HEK293 (cell line): ENCODE data around the gene RIMS1.
A peak's percentile ranks its signal among the peaks of the same experiment; 100 is the strongest.

Experiments
- CTCF ChIA-PET: fragments of 350-600 bp; formaldehyde crosslinking; extraction: SDS; loops from one replicate; lab custom pipeline; 2021; ENCODE audit warnings: antibody characterized with exemption; lab: Yijun Ruan, JAX
- POLR2A ChIA-PET: fragments of 300-600 bp; formaldehyde crosslinking; extraction: SDS; loops from one replicate; lab custom pipeline; 2020; ENCODE audit warnings: antibody characterized with exemption, inconsistent platforms; lab: Yijun Ruan, JAX
- H3K27ac ChIP-seq: fragments of 200-500 bp; sonication (Bioruptor generic); 2 replicates; pipeline ENCODE4 v1.5.1; 2014; ENCODE audit warnings: low read depth, low read length, control low read depth, inconsistent platforms; ENCODE audit errors: extremely low read depth
- H3K36me3 ChIP-seq, 2 experiments: fragments of 200-500 bp in 1 of 2; sonication (Bioruptor generic) in 1 of 2; 1 replicate in 1 of 2; 2 replicates in 1 of 2; pipeline ENCODE4 v1.5.1; 2014 to 2017; ENCODE audit warnings: inconsistent platforms in 2 of 2, low read length in 2 of 2; ENCODE audit not compliant: control insufficient read depth in 2 of 2, insufficient read depth in 1 of 2
- H3K4me1 ChIP-seq: fragments of 200-500 bp; sonication (Bioruptor generic); 2 replicates; pipeline ENCODE4 v1.5.1; 2014; ENCODE audit warnings: mild to moderate bottlenecking, low read length, inconsistent platforms; ENCODE audit not compliant: control insufficient read depth, insufficient read depth
- H3K4me3 ChIP-seq: 2 replicates; pipeline ENCODE4 v1.5.1; 2011; ENCODE audit warnings: low read depth, mild to moderate bottlenecking, control low read depth, low read length, moderate library complexity
- H3K9me3 ChIP-seq: fragments of 200-500 bp; sonication (Bioruptor generic); 2 replicates; pipeline ENCODE4 v1.5.1; 2014; ENCODE audit warnings: low read depth, low read length, inconsistent platforms; ENCODE audit not compliant: control insufficient read depth, insufficient read depth
- GFI1B ChIP-seq: fragments of 450-650 bp; formaldehyde crosslinking; IDR thresholded peaks from 2 replicates; pipeline ENCODE4 v1.5.1; 2016; ENCODE audit warnings: missing biosample characterization, missing genetic modification characterization
- GLIS1 ChIP-seq: fragments of 450-650 bp; formaldehyde crosslinking; IDR thresholded peaks from 2 replicates; pipeline ENCODE4 v1.5.1; 2016; ENCODE audit warnings: missing biosample characterization, missing genetic modification characterization
- PRDM1 ChIP-seq: fragments of 450-650 bp; formaldehyde crosslinking; IDR thresholded peaks from 2 replicates; pipeline ENCODE4; 2016; ENCODE audit warnings: missing biosample characterization, missing genetic modification characterization
- PRDM6 ChIP-seq: fragments of 450-650 bp; formaldehyde crosslinking; IDR thresholded peaks from 2 replicates; pipeline ENCODE4 v1.5.1; 2017; ENCODE audit warnings: missing biosample characterization, missing genetic modification characterization
- ZBTB7A ChIP-seq: fragments of 450-650 bp; formaldehyde crosslinking; IDR thresholded peaks from 2 replicates; pipeline ENCODE4 v1.5.1; 2016; ENCODE audit warnings: low read depth, missing biosample characterization, missing genetic modification characterization
- ZFP3 ChIP-seq: fragments of 450-650 bp; formaldehyde crosslinking; IDR thresholded peaks from 2 replicates; pipeline ENCODE4 v1.5.1; 2016; ENCODE audit warnings: low read depth, missing biosample characterization, missing genetic modification characterization
- ZFP41 ChIP-seq: fragments of 450-650 bp; formaldehyde crosslinking; IDR thresholded peaks from 2 replicates; pipeline ENCODE4 v1.5.1; 2016; ENCODE audit warnings: missing biosample characterization, missing genetic modification characterization, borderline replicate concordance
- ZNF114 ChIP-seq: fragments of 450-650 bp; formaldehyde crosslinking; IDR thresholded peaks from 2 replicates; pipeline ENCODE4 v1.5.0; 2017; ENCODE audit warnings: missing biosample characterization, missing genetic modification characterization
- ZNF146 ChIP-seq: fragments of 450-650 bp; formaldehyde crosslinking; IDR thresholded peaks from 2 replicates; pipeline ENCODE4 v1.5.1; 2016; ENCODE audit warnings: missing biosample characterization, missing genetic modification characterization
- ZNF169 ChIP-seq: fragments of 450-650 bp; formaldehyde crosslinking; IDR thresholded peaks from 2 replicates; pipeline ENCODE4 v1.5.1; 2016; ENCODE audit warnings: missing biosample characterization, missing genetic modification characterization
- ZNF211 ChIP-seq: fragments of 450-650 bp; formaldehyde crosslinking; IDR thresholded peaks from 2 replicates; pipeline ENCODE4 v1.5.1; 2016; ENCODE audit warnings: low read depth, missing biosample characterization, missing genetic modification characterization
- ZNF266 ChIP-seq: fragments of 450-650 bp; formaldehyde crosslinking; IDR thresholded peaks from 2 replicates; pipeline ENCODE4 v1.5.1; 2016; ENCODE audit warnings: missing biosample characterization, missing genetic modification characterization, low read depth
- ZNF274 ChIP-seq, 2 experiments: fragments of 200-500 bp in 1 of 2; fragments of 450-650 bp in 1 of 2; sonication (Bioruptor generic) in 1 of 2; formaldehyde crosslinking in 1 of 2; IDR thresholded peaks; 2 replicates each; pipeline versions ENCODE4 v1.5.1 to v1.6.1; 2014 to 2016; ENCODE audit warnings: borderline replicate concordance in 1 of 2, inconsistent platforms in 1 of 2, low read length in 1 of 2, missing biosample characterization in 1 of 2, missing genetic modification characterization in 1 of 2
- ZNF335 ChIP-seq: fragments of 450-650 bp; formaldehyde crosslinking; conservative IDR thresholded peaks from 2 replicates; pipeline ENCODE4 v1.5.1; 2016; ENCODE audit warnings: missing biosample characterization, missing genetic modification characterization
- ZNF37A ChIP-seq: fragments of 450-650 bp; IDR thresholded peaks from 2 replicates; pipeline ENCODE4 v1.5.1; 2018; ENCODE audit warnings: missing biosample characterization, missing genetic modification characterization
- ZNF416 ChIP-seq: fragments of 450-650 bp; formaldehyde crosslinking; IDR thresholded peaks from 2 replicates; pipeline ENCODE4 v1.5.1; 2016; ENCODE audit warnings: missing biosample characterization, missing genetic modification characterization
- ZNF48 ChIP-seq: fragments of 450-650 bp; formaldehyde crosslinking; IDR thresholded peaks from 2 replicates; pipeline ENCODE4 v1.5.1; 2016; ENCODE audit warnings: missing biosample characterization, missing genetic modification characterization
- ZNF530 ChIP-seq: fragments of 450-650 bp; formaldehyde crosslinking; IDR thresholded peaks from 2 replicates; pipeline ENCODE4 v1.5.1; 2016; ENCODE audit warnings: low read depth, missing biosample characterization, missing genetic modification characterization
- ZNF555 ChIP-seq: fragments of 450-650 bp; formaldehyde crosslinking; conservative IDR thresholded peaks from 2 replicates; pipeline ENCODE4 v1.5.1; 2017; ENCODE audit warnings: missing biosample characterization, mild to moderate bottlenecking, missing genetic modification characterization, inconsistent platforms
- ZNF623 ChIP-seq: fragments of 450-650 bp; formaldehyde crosslinking; IDR thresholded peaks from 2 replicates; pipeline ENCODE4 v1.5.1; 2016; ENCODE audit warnings: missing biosample characterization, missing genetic modification characterization
- ZNF660 ChIP-seq: fragments of 450-650 bp; IDR thresholded peaks from 2 replicates; pipeline ENCODE4 v1.5.1; 2018; ENCODE audit warnings: missing biosample characterization, mild to moderate bottlenecking, missing genetic modification characterization
- ZNF792 ChIP-seq: fragments of 450-650 bp; formaldehyde crosslinking; IDR thresholded peaks from 2 replicates; pipeline ENCODE4 v1.5.1; 2016; ENCODE audit warnings: missing biosample characterization, missing genetic modification characterization
- TF ChIP-seq, protein P1 (sequence below): fragments of 450-650 bp; formaldehyde crosslinking; IDR thresholded peaks from 2 replicates; pipeline ENCODE4 v1.5.1; 2016; ENCODE audit warnings: missing biosample characterization, missing genetic modification characterization

The RIMS1 gene

GRCh38 chr6:72421387-72421786 is 535.0 kb downstream of the RIMS1 start:
- H3K4me3 ChIP-seq, result no peak overlapping the region
- no peaks in the 10 kb centered on the region for H3K9me3 ChIP-seq
- H3K4me1 ChIP-seq, result no peaks in the 10 kb centered on the region
- CTCF ChIA-PET, result interaction anchor here (0.5 to 6.3 kb wide), 3 partner anchors 9 to 607 kb away, joined by 3 to 58 read pairs (median 3); no protein-coding TSS in a partner anchor
- no peak overlapping the region for H3K27ac ChIP-seq
- TF ChIP-seq GLIS1 (tag by site-specific recombination), result peak; percentile 46
- no peak for TF ChIP-seq ZNF266 (tag by site-specific recombination)
- no peaks in the 10 kb centered on the region for H3K36me3 ChIP-seq
- POLR2A ChIA-PET, result no interaction called here

- Histone ChIP-seq H3K9me3 (no peaks in the 10 kb centered on the region), H3K36me3 (no peaks in the 10 kb centered on the region), H3K4me1 (no peaks in the 10 kb centered on the region), H3K27ac (no peak overlapping the region), H3K4me3 (no peak overlapping the region)
- CTCF ChIA-PET, result interaction anchor here (0.6 to 6.3 kb wide), 3 partner anchors 10 to 759 kb away, joined by 3 to 58 read pairs (median 14); no protein-coding TSS in a partner anchor
- POLR2A ChIA-PET, result no interaction called here
- TF ChIP-seq PRDM6 (tag by site-specific recombination) (no peak), ZNF274 (IDR thresholded peaks at IDR 0.05; ENCODE audit: low read length) (no peak), ZNF274 (tag by site-specific recombination; IDR thresholded peaks at IDR 0.05; ENCODE audit: borderline replicate concordance) (no peak), ZNF114 (no peak), ZNF530 (tag by site-specific recombination) (no peak), ZNF660 (tag by site-specific recombination) (no peak), ZNF37A (no peak), ZNF335 (no peak)
These were observed 535.8 kb downstream of the RIMS1 start for GRCh38 chr6:72422171-72422570.

- Histone ChIP-seq H3K4me3 (no peak overlapping the region), H3K36me3 (no peaks in the 10 kb centered on the region), H3K9me3 (no peaks in the 10 kb centered on the region), H3K27ac (no peak overlapping the region), H3K4me1 (no peaks in the 10 kb centered on the region)
- POLR2A ChIA-PET, result no interaction called here
- CTCF ChIA-PET, result interaction anchor here (0.7 to 6.3 kb wide), 2 partner anchors 12 to 658 kb away, joined by 3 to 58 read pairs; no protein-coding TSS in a partner anchor
- TF ChIP-seq, protein P1, sequence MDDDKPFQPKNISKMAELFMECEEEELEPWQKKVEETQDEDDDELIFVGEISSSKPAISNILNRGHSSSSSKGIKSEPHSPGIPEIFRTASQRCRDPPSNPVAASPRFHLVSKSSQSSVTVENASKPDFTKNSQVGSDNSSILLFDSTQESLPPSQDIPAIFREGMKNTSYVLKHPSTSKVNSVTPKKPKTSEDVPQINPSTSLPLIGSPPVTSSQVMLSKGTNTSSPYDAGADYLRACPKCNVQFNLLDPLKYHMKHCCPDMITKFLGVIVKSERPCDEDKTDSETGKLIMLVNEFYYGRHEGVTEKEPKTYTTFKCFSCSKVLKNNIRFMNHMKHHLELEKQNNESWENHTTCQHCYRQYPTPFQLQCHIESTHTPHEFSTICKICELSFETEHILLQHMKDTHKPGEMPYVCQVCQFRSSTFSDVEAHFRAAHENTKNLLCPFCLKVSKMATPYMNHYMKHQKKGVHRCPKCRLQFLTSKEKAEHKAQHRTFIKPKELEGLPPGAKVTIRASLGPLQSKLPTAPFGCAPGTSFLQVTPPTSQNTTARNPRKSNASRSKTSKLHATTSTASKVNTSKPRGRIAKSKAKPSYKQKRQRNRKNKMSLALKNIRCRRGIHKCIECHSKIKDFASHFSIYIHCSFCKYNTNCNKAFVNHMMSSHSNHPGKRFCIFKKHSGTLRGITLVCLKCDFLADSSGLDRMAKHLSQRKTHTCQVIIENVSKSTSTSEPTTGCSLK (tag by site-specific recombination), result no peak
- TF ChIP-seq PRDM1 (tag by site-specific recombination), result no peak
- no peak for TF ChIP-seq ZNF555 (tag by site-specific recombination)
- no peak for TF ChIP-seq GFI1B
- no peak for TF ChIP-seq ZNF416 (tag by site-specific recombination)
- no peak for TF ChIP-seq ZNF169 (tag by site-specific recombination)
- no peak for TF ChIP-seq ZFP41 (tag by site-specific recombination)
- TF ChIP-seq ZFP3, result no peak
- no peak for TF ChIP-seq ZNF266 (tag by site-specific recombination)
- no peak for TF ChIP-seq ZNF146 (tag by site-specific recombination)
- TF ChIP-seq ZNF211 (tag by site-specific recombination), result no peak
- TF ChIP-seq ZNF48 (tag by site-specific recombination), result no peak
- no peak for TF ChIP-seq ZBTB7A (tag by site-specific recombination)
- TF ChIP-seq ZNF623, result no peak
- no peak for TF ChIP-seq ZNF792 (tag by site-specific recombination)
These were observed 538.1 kb downstream of the RIMS1 start for GRCh38 chr6:72424476-72424875.
